Stimulated activated naive CD4-positive, alpha-beta T cell treated with Interleukin-2 at 50 U/mL for 16 hours (primary cell): ENCODE results near the gene PRKCZ.
A peak's percentile ranks its signal among the peaks of the same experiment; 100 is the strongest.
"Not testable (repeated sequence)": the region's sequence is repeated elsewhere in the genome, so short reads cannot be mapped to it uniquely, and the experiment has no call there.

Source experiments
- DNase-seq: peaks from one replicate; lab custom pipeline; 2025; lab: John Stamatoyannopoulos, UW

PRKCZ gene

GRCh38 chr1:2135941-2136340, 85.7 kb downstream of the PRKCZ start:
- no peak for DNase-seq

DNA sequence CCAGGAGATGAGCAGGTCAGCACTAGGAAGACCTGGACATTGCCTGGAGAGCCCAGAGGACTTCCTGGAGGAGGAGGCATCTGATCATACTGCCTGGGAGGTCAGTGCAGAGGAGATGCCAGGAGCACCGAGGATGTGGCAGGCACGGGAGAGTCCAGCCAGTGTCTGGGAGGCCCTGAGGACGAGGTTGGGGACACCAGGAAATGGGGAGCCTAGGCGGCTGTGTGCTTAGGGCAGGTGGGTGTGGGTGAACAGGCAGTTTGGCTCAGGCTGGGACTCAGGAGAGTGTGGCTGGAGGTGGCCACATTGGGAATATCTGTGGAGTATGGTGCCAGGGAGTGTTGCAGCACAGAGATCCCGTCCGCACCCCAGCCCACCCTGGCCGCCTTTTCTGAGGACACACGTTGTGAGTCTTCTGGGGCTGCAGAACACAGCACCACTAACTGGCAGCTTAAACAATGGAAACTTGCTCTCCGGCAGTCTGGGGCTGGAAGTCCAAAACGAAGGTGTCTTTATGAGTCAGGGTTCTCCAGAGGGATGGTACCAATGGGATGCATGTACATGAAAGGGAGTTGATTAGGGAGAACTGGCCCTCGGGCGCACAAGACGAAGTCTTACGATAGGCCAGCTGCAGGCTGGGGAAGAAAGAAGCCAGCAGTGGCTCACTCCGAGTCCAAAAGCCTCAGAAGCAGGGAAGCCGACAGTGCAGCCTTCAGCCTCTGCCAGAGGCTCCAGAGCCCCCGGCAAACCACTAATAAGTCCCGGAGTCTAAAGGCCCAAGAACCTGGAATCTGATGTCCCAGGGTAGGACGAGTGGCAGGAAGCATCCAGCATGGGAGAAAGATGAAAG, 86.4 kb downstream of the PRKCZ start:
- no peak for DNase-seq

DNA sequence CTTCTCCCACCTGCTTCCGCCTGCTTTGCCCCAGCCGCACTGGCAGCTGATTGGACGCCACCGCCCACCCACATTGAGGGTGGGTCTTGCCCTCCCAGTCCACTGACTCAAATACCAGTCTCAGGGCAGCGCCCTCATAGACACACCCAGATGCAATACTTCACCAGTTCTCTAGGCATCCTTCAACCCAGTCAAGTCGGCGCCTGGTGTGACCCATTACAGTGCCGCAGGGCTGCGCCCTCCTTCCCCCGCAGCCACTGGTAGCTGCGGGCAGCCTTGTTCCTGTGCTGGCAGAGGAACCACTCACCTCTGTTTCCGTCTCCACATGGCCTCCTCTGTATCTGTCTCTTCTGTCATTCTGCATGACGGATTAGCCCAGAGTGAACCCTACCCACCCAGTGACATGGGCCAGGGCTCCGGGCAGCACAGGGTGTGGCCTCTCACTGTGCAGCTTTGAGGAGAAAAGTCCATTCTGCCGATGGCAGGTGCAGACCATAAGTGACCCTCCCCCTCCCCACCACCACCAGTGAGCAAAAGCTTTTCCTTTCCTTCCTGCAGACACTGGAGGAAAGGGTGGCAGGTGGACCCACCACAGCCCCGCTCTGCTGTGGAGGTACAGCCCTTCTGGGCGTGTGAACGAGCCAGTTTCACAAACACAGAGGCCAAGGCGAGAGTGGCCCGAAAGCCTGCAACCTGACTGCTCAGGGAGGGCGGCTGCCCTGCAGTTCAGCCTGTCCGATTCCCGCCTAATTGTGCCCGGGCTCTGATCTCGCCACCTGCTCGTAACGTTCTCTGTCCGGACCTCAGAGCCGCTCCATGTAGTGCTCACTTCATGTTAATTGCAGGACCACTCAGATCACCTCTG, 87.3 kb downstream of the PRKCZ start:
- DNase-seq = no peak

DNA sequence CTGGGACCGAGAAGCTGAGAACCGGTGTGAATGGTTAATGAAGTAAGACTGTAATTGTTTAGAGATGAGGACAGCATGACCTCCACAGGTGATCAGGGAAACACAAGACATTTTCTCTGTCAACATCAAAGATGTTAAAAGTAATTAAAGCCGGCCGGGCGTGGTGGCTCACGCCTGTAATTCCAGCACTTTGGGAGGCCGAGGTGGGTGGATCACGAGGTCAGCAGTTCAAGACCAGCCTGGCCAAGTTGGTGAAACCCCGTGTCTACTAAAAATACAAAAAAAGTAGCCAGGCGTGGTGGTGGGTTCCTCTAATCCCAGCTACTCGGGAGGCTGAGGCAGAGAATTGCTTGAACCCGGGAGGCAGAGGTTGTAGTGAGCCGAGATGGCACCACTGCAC, 88.9 kb downstream of the PRKCZ start:
- not testable (repeated sequence) for DNase-seq

- no peak for DNase-seq
Measured at GRCh38 chr1:2141025-2141424, 90.8 kb downstream of the PRKCZ start.

DNA sequence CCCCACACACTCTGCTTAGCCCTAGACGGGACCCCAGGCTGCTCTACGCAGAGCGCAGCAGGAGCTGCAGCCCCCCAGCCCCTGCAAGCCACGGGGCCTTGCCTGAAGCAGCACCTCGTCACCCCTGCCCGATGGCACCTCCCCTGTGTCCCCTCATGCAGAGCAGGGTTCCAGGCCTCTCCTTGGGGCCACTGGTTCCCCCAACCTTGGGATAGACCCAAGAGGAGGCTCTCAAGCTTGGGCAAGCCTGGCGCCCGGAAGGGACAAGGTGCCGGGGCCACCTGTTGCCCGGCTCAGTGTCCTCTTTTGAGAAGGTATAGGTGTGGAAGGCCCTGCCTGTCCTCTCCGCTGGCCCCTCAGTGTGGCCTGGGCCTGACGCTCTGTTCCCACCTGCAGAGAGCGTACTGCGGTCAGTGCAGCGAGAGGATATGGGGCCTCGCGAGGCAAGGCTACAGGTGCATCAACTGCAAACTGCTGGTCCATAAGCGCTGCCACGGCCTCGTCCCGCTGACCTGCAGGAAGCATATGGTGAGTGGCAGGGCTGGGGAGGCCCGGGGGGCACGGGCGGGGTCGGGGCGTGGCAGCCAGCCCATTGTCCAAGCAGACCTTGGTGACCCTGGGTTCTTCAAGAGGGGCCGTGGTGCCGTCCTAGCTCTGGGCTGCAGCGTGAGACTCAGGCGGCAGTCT, 93.7 kb downstream of the PRKCZ start:
- DNase-seq = no peak

DNA sequence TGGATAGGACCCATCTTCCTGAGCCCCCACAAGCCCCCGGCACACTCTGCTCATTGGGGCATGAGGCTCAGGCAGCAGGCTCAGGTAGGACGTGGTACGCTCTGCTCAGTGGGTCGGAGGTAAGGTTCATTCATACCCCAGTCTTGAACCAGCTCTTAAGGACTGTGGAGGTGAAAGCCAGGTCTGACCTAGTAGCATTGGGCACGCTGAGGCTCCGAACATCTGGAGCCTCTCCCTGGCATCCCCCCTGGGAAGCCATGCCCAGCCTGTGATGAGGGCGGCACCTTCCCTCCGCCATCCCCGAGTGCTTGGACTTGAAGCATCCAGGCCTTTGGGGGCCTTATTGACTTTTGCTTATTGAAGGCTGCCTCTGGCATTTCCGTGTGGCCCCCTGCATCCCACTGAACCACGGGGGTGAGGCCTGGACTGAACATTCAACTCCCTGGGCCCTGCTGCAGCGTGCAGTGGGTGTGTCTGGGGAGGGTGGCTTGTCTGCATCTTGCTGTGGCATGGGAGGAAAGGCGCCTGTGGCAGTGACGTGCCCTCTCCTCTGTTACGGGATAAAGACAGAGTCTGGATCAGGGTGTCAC, 94.4 kb downstream of the PRKCZ start:
- DNase-seq = no peak

GRCh38 chr1:2145946-2146835, 96.0 kb downstream of the PRKCZ start:
- DNase-seq = no peak

DNA sequence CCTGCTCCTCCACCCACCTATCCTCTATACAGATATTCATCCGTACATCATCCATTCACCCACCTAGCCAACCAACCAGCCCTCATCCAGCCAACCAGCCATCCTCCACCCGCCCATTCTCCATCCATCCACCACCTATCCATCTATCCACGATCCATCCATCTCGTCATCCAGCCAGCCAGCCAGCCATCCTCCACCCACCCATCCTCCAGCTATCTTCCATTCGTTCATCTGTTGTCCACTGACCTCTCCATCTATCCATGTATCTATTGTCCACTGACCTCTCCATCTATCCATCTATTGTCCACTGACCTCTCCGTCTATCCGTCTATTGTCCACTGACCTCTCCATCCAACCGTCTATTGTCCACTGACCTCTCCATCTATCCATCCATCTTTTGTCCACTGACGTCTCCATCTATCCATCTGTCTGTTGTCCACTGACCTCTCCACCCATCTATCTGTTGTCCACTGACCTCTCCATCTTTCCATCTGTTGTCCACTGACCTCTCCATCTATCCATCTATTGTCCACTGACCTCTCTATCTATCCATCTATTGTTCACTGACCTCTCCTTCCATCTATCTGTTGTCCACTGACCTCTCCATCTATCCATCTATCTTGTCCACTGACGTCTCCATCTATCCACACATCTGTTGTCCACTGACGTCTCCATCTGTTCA, 96.8 kb downstream of the PRKCZ start:
- DNase-seq = no peak

DNA sequence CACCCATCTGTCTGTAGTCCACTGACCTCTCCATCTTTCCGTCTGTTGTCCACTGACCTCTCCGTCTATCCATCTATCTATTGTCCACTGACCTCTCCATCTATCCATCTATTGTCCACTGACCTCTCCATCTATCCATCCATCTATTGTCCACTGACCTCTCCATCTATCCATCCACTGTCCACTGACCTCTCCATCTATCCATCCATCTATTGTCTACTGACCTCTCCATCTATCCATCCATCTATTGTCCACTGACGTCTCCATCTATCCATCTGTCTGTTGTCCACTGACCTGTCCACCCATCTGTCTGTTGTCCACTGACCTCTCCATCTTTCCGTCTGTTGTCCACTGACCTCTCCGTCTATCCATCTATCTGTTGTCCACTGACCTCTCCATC, 97.7 kb downstream of the PRKCZ start:
- DNase-seq = not testable (repeated sequence)

DNA sequence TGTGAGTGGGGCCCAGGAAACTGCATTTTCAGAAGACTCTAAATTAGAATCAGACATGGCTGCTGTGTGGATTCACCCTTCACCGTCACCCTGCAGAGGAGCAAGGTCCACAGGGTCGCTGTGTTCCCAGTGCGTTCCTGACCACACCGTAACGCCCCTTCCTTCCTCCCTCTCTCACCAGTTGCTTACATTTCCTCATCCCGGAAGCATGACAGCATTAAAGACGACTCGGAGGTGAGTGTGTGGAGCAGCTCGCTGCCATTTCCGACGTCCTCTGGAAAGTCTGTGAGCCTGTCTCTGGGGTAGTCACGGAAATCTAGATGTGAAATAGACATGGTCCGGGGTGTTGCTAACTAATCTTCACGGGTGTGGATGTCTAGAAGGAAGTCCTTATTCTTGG, 98.5 kb downstream of the PRKCZ start:
- DNase-seq = peak; percentile 14

GRCh38 chr1:2150801-2151200, 100.6 kb downstream of the PRKCZ start:
- DNase-seq = no peak

DNA sequence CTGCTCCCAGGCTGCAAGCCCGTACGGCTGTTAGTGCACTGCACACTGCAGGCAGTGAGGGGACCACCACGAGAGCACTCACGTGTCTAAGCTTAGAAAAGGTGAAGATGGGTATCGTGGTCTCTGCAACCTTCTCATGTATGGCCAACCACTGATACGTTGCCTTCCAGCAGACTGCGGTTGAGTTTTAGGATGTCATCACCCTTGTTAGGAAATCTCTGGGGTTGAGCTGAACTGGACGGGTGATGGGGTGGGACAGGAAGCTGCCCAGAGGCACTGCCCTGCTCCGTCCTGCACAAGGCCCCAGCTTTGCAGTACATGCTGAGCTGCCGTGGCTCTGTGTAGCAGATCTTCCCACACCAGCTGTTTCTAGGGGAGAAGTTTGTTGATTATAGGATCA, 101.0 kb downstream of the PRKCZ start:
- no peak for DNase-seq

DNA sequence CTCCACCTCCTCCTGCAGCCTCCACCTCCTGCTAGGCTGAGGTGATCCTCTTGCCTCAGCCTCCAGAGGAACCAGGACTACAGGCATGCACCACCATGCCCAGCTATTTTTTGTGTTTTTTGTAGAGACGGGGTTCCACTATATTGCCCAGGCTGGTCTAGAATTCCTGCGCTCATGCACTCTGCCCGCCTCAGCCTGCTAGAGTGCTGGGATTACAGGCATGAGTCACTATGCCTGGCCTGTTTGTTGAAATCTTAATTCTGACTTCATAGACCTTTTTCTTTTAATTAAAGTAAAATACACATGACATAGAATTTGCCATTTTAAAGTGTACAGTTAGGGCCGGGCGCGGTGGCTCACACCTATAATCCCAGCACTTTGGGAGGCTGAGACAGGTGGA, 101.7 kb downstream of the PRKCZ start:
- no peak for DNase-seq

DNA sequence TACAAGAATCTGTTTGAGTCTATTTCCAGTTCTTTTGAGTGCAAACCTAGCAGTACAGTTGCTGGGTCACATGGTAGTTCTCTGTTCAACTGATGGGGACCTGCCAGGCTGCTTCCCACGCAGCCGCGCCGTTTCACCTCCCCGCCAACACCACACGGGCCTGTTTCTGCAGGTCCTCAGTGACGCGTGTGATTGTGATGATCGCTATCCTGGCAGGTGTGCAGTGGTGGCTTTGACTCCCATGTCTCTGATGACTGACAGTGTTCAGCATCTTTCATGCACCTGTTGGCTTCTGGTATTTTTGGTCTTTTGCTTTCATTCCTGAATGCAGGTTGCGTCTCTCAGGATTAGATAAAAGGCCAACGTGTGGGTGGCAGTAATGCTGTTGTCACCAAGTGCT, 102.7 kb downstream of the PRKCZ start:
- no peak for DNase-seq

- no peak for DNase-seq
Measured at GRCh38 chr1:2154022-2154421, 103.8 kb downstream of the PRKCZ start.

DNA sequence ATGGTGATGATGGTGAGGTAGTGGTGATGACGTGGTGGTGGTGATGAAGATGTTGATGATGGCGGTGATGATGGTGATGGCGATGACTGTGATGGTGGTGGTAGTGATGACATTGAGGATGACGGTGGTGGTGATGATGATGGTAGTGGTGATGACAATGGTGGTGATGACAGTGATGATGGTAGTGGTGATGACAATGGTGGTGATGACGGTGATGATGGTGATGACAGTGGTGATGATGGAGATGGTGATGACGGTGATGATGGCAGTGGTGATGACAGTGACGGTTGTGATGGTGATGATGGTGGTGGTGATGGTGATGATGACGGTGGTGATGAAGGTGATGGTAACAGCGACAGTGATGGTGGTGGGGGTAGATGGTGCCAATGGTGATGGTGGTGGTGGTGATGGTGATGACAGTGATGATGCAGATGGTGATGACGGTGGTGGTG, 105.0 kb downstream of the PRKCZ start:
- no peak for DNase-seq

DNA sequence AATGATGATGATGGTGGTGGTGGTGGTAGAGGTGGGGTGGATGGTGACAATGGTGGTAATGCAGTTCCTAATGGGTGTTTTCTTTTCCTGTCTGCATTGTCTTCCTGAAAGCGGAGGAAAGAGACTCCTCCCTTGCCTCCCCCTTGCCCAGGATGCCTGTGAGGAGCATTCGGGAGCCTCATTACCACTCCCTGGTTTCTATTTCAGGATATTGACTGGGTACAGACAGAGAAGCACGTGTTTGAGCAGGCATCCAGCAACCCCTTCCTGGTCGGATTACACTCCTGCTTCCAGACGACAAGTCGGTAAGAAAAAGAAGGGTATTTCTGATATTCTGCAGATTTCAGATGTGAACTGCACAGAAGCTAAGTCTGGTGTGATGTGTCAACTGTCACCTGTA, 105.6 kb downstream of the PRKCZ start:
- no peak for DNase-seq

DNA sequence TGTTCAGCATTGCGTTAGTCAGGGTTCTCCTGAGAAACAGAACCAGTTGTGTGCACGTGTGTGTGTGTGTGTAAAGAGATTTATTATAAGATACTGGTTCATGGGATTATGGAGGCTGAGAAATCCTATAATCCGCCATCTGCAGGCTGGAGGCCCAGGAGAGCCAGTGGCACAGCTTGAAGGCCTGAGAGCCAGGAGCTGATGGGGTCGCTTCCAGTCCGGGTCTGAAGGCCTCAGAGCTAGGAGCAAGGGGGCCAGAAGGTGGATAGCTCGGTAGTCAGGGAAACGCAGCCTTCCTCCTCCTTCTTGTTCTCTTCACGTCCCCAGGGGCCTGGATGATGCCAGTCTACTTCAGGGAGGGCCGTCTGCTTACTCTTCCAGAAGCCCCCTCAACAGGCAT, 106.7 kb downstream of the PRKCZ start:
- DNase-seq = no peak

GRCh38 chr1:2157856-2158255, 107.6 kb downstream of the PRKCZ start:
- DNase-seq = no peak

GRCh38 chr1:2158272-2158671, 108.1 kb downstream of the PRKCZ start:
- DNase-seq = no peak
